GM10266 (cell line): Measurements from ENCODE around the gene TRMU.

ENCODE experiments used
- DNase-seq: peaks from one replicate; pipeline ENCODE4 v3.0.0; 2012; ENCODE audit errors: extremely low spot score
- CTCF ChIP-seq: IDR thresholded peaks from 2 replicates; pipeline ENCODE4 v1.5.1; 2012; ENCODE audit warnings: mild to moderate bottlenecking, low read depth; ENCODE audit not compliant: control insufficient read depth, insufficient read depth; ENCODE audit errors: missing control alignments

TRMU gene

DNA sequence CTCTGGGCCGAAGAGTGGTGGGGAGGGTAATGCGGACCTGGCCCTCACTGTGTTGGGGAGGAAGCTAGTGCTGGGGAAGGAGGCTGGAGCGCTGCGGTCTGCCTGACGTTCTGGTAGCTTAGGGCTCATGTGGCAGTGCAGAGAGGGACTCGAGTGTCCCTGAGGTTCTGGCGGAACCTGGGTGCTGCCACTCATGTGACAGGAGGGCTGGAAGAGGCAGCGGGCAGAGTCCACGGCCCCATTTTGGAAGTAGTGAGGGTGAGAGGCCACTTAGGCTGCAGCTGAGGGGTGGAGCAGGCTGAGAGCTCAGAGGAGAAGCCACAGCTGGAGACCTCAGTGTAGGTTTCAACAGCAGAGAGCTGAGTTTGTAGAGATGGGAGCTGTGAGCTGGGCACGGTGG, 16.2 kb upstream of the TRMU start:
- no peak for TF ChIP-seq CTCF
- no peak for DNase-seq

GRCh38 chr22:46320166-46320710, 15.3 kb upstream of the TRMU start:
- DNase-seq = no peak
- TF ChIP-seq CTCF = no peak

DNA sequence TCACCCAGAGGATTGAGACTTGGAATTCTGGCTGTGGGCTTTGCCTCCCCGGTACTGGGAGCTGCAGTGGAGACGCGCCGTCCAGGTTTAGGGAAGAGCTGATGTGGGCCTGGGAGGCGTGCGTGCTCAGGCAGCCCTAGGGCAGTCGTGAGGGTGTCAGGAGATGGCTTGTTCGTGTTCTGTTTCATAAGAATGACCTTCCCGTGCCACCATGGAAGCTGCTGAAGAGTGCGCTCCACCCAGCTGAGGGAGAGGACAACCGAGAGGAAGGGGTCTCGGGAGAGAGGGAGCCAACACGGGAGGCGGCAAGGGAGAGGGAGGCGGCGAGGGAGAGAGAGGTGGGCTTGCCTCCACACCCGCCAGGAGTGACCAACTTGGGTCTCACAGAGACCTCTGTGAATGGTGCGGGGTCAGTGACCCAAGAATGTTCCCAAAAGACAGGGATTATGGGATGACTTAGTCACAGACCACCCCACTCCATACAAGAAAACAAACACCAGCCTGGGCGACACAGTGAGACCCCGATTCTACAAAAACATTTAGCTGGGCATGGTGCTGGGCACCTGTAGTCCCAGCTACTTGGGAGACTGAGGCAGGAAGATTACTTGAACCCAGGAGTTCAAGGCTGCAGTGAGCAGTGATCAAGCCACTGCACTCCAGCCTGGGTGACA, 14.7 kb upstream of the TRMU start:
- DNase-seq = no peak
- TF ChIP-seq CTCF = no peak

GRCh38 chr22:46322711-46323110, 12.8 kb upstream of the TRMU start:
- DNase-seq = no peak
- TF ChIP-seq CTCF = no peak

GRCh38 chr22:46323162-46323561, 12.4 kb upstream of the TRMU start:
- no peak for DNase-seq
- TF ChIP-seq CTCF = no peak

GRCh38 chr22:46326066-46326680, 9.3 kb upstream of the TRMU start:
- TF ChIP-seq CTCF = no peak
- no peak for DNase-seq
